ENCODE results near the gene ACAT2.

DNA sequence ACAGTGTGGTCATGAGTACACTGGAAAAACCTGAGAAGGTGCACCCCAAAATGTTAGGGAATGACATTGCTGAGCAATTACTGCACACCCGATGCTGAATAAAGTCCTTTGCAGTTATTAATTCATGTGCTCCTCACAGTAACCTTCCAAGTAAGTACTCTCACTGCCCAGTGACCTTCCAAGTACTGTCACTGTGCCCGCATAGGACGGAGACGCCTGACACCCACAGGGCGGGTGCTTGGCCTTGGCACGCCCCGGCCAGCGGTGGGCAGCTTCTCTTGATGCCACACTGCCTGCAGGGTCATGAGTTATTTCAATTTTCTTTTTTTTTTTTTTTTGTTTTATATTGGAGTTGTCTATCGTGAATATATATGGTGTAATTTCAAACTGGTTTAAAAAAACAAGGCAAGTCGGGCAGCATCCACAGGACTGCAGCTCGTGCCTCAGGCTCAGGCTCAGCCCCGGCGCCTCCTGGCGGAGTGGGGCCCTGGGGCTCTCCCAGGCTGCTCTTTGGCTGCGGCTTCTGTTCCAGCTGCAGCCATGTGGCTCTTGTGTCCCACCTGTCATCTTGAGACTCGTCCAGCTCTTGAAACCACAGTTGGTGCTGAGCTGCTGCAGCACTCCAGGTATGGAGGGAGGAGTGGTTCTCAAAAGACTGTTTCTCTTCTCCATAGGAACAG, 65.3 kb downstream of the ACAT2 start:
- TF ChIP-seq, protein P1, sequence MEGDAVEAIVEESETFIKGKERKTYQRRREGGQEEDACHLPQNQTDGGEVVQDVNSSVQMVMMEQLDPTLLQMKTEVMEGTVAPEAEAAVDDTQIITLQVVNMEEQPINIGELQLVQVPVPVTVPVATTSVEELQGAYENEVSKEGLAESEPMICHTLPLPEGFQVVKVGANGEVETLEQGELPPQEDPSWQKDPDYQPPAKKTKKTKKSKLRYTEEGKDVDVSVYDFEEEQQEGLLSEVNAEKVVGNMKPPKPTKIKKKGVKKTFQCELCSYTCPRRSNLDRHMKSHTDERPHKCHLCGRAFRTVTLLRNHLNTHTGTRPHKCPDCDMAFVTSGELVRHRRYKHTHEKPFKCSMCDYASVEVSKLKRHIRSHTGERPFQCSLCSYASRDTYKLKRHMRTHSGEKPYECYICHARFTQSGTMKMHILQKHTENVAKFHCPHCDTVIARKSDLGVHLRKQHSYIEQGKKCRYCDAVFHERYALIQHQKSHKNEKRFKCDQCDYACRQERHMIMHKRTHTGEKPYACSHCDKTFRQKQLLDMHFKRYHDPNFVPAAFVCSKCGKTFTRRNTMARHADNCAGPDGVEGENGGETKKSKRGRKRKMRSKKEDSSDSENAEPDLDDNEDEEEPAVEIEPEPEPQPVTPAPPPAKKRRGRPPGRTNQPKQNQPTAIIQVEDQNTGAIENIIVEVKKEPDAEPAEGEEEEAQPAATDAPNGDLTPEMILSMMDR (IDR thresholded peaks at IDR 0.05; ENCODE audit: low read depth, low read length, poor library complexity, severe bottlenecking): no peak
- no peak for TF ChIP-seq EZH2phosphoT487 (IDR thresholded peaks at IDR 0.05; ENCODE audit: borderline replicate concordance, low read length)

All from DOHH2 (cell line).